ENCODE results near the gene GPD2. TPM values are rescaled to one million over a fixed set of nuclear protein-coding genes. Genes with fewer than 3 reads are reported as not detected.

GPD2 gene
- total RNA-seq (10 to 100 TPM; 54.8 to 92.4 TPM), polyA plus RNA-seq (ENCODE audit: insufficient read length in 2 of 2) (10 to 100 TPM; 30.6 to 45.9 TPM)
- long read RNA-seq, donor 1, full-length matches to known transcripts: 7 of 7 reads
- long read RNA-seq, donor 1, partial matches to known transcripts: 0 of 7 reads
- long read RNA-seq, donor 1, other reads (novel, unspliced or antisense): 0 of 7 reads
- long read RNA-seq, donor 2, partial matches to known transcripts: 0 of 1 reads
- long read RNA-seq, donor 2, other reads (novel, unspliced or antisense): 0 of 1 reads
- long read RNA-seq, donor 3, full-length matches to known transcripts: 5 of 5 reads
- long read RNA-seq, donor 3, partial matches to known transcripts: 0 of 5 reads
- long read RNA-seq, donor 3, other reads (novel, unspliced or antisense): 0 of 5 reads
- long read RNA-seq, donor 4, full-length matches to known transcripts: 4 of 4 reads
- long read RNA-seq, donor 4, partial matches to known transcripts: 0 of 4 reads
- long read RNA-seq, donor 4, other reads (novel, unspliced or antisense): 0 of 4 reads

DNA sequence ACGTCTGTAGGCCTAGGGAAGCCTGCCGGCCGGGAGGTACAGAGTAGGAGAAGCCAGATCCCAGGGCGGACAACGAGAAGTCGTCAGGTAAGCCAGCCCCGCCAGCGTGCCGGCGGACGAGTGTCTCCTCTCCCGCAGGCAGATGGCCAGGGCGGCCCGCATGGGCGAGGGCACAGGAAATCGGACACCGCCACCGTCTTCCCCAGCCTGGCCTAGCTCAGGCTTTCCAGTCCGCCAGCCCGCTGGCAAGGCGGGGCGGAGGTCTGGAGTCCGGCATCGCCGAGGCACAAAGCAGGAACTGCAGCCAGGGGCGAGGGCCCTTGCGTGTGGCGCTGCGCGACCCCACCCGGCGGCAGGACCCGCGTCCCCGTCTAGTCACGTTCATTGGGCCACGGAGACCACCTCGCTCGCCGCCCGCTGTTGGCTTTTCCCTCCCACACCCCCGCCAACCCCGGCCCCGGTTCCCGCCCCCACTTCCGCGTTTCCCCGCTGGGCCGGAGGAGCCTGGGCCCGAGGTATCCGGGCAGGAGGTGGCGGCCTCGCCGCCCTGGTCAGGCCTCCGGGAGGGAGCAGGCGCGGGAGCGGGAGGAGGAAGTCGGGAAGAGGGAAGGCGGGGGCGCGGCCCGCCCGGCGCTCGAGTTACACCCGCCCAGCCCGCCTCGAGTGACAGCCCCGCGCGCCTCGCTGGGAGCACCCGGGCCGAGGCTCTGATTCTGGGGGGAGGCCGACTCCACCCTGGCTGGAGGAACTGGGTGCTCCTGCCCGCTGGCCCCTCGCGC, at the start of gene GPD2:
Gene GPD2, plus strand, starts transcription at position 662 of the 779 bp plus-strand sequence. CDS start 39,727 bp downstream, outside the sequence.
- Histone ChIP-seq H3K4me3 (ENCODE audit: low read depth, low read length) (peak within 1 kb of the TSS; percentile 77), H3K4me1 (ENCODE audit: control insufficient read depth, insufficient read depth, low read length) (peaks cover 12% of the 10 kb centered on the region), H3K27ac (ENCODE audit: low read depth, low read length) (peak within 1 kb of the TSS; percentile 88), H3K27me3 (ENCODE audit: control insufficient read depth, insufficient read depth, low read length) (no peaks in the 10 kb centered on the region), H3K9me3 (ENCODE audit: control insufficient read depth, insufficient read depth, low read length) (no peaks in the 10 kb centered on the region), H3K36me3 (ENCODE audit: control insufficient read depth, insufficient read depth, low read length) (no peaks in the 10 kb centered on the region)
- WGBS (ENCODE audit: insufficient coverage): under 1% methylated on average over 75 of the region's 79 CpGs
- peak; percentile 47 to 90 (median 60) for DNase-seq (ENCODE audit: low read depth in 4 of 6, low spot score in 6 of 6)

DNA sequence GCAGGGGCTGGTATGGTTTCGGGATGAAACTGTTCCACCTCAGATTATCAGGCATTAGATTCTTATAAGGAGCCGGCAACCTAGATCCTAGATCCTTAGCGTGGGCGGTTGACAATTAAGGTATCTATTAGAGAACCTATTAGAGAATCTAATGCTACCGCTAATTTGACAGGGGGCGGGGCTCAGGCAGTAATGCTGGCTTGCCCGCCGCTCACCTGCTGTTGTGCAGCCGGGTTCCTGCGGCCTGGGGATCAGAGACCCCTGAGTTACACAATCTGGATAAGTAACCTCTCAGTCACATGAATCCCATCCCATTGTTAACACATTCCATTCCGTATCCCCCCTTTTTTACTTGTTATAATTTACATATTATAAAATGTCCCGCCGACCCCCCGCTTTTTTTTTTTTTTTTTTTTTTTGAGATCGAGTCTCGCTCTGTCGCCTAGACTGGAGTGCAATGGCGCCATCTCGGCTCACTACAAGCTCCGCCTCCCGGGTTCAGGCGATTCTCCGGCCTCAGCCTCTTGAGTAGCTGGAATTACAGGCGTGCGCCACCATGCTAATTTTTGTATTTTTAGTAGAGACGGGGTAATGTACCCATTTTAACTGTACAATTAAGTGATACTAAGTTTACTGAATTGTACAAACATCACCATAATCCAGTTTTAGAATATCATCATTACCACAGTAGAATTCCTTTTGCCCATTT, 42.0 kb upstream of the GPD2 start:
- DNase-seq (ENCODE audit: low read depth in 4 of 6, low spot score in 6 of 6): no peak
- H3K27ac ChIP-seq (ENCODE audit: low read depth, low read length): no peak overlapping the region
- no peak overlapping the region for H3K4me3 ChIP-seq (ENCODE audit: low read depth, low read length)
- no peaks in the 10 kb centered on the region for H3K27me3 ChIP-seq (ENCODE audit: control insufficient read depth, insufficient read depth, low read length)
- no peaks in the 10 kb centered on the region for H3K36me3 ChIP-seq (ENCODE audit: control insufficient read depth, insufficient read depth, low read length)
- 81% methylated on average over 6 of the region's 26 CpGs for WGBS (ENCODE audit: insufficient coverage)
- H3K9me3 ChIP-seq (ENCODE audit: control insufficient read depth, insufficient read depth, low read length): no peaks in the 10 kb centered on the region
- H3K4me1 ChIP-seq (ENCODE audit: control insufficient read depth, insufficient read depth, low read length): no peaks in the 10 kb centered on the region

DNA sequence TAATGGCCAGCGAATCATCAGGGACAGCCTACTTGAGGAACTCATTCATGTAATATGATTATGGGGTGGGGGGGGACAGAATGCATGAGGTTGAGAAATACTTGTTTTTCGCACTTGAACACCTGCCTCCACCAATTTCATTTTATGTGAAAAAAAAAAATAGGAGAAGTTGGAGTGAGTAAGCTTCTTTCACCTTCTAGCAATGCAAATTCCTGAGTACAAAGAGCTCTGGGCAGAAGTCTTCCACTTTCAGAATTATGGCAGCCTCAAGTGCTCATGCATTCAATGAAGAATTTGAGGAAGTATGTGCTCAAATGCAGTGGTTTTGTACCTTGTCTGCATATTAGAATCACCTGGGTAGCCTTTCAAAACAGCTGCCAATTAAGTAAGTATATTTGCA, 40.1 kb upstream of the GPD2 start:
- no peak for DNase-seq (ENCODE audit: low read depth in 4 of 6, low spot score in 6 of 6)
- 83% methylated on average over 1 of the region's 2 CpGs for WGBS (ENCODE audit: insufficient coverage)

DNA sequence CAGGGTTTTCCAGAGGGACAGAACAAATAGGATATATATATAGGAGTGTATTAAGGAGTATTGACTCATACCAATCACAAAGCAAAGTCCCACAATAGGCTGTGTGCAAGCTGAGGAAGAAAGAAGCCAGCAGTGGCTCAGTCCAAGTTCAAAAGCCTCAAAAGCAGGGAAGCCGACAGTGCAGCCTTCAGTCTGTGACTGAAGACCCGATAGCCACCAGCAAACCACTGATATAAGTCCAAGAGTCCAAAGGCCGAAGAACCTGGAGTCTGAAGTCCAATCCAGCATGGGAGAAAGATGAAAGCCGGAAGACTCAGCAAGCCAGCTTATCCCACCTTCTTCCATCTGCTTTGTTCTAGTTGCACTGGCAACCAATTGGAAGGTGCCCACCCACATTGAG, 39.0 kb upstream of the GPD2 start:
- Histone ChIP-seq H3K27me3 (ENCODE audit: control insufficient read depth, insufficient read depth, low read length) (no peaks in the 10 kb centered on the region), H3K27ac (ENCODE audit: low read depth, low read length) (no peak overlapping the region), H3K36me3 (ENCODE audit: control insufficient read depth, insufficient read depth, low read length) (no peaks in the 10 kb centered on the region), H3K4me1 (ENCODE audit: control insufficient read depth, insufficient read depth, low read length) (peaks cover 4% of the 10 kb centered on the region), H3K9me3 (ENCODE audit: control insufficient read depth, insufficient read depth, low read length) (no peaks in the 10 kb centered on the region), H3K4me3 (ENCODE audit: low read depth, low read length) (no peak overlapping the region)
- 92% methylated on average over 4 of the region's 4 CpGs for WGBS (ENCODE audit: insufficient coverage)
- DNase-seq (ENCODE audit: low read depth in 4 of 6, low spot score in 6 of 6): no peak

More for the DNA sequence above, 40.1 kb upstream of the GPD2 start:
- Histone ChIP-seq H3K4me1 (ENCODE audit: control insufficient read depth, insufficient read depth, low read length) (peaks cover 4% of the 10 kb centered on the region), H3K9me3 (ENCODE audit: control insufficient read depth, insufficient read depth, low read length) (no peaks in the 10 kb centered on the region), H3K4me3 (ENCODE audit: low read depth, low read length) (no peak overlapping the region), H3K36me3 (ENCODE audit: control insufficient read depth, insufficient read depth, low read length) (no peaks in the 10 kb centered on the region), H3K27me3 (ENCODE audit: control insufficient read depth, insufficient read depth, low read length) (no peaks in the 10 kb centered on the region), H3K27ac (ENCODE audit: low read depth, low read length) (no peak overlapping the region)

DNA sequence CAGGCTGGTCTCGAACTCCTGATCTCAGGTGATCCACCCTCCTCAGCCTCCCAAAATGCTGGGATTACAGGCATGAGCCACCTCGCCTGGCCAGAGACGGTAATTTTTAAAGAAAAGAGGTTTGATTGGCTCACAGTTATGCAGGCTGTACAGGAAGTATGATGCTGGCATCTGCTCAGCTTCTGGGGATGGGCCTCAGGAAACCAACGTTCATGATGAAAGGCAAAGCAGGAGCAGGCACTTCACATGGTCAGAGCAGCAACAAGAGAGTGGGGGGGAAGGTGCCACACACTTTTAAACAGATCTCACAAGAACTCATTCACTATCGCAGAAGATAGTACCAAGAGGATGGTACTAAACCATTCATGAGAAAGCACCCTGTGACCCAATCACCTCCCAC, 38.0 kb upstream of the GPD2 start:
- no peak for DNase-seq (ENCODE audit: low read depth in 4 of 6, low spot score in 6 of 6)
- WGBS (ENCODE audit: insufficient coverage): 67% methylated on average over 2 of the region's 5 CpGs

DNA sequence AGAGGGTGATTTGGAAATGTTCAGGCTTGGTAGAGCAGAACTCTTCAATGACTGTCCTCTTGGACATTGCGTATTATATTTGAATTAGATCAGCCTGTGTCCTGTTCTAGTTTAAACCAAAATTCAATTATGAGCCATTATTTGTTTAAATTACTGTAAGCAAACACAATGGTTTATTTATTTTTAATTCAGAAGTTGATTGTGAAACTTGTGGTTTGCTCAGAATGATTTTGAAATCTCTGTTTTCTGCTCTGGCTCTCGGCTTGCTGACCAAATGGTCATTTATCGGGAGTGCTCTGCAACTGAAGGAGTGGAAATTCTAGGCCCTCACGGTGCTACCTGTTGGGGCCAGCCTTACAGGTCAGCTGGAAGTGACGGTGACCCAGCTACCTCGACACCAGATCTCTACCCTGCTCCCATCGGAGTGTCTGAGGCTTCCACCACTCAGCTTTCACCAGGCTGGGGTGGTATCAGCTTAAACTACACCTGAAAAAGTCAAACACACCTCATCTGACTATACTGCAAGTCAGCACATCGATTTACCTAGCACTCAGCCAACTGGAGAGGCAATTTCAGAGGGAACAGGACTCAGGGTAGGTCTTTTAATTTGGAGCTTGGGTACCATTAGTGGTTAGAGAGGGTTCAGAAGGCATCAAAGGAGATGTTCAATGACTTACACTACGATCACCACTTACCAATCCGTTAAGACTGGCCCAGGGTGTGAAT, 36.8 kb upstream of the GPD2 start:
- H3K4me1 ChIP-seq (ENCODE audit: control insufficient read depth, insufficient read depth, low read length): peaks cover 4% of the 10 kb centered on the region
- no peaks in the 10 kb centered on the region for H3K36me3 ChIP-seq (ENCODE audit: control insufficient read depth, insufficient read depth, low read length)
- peak overlapping the region; percentile 99 for H3K27ac ChIP-seq (ENCODE audit: low read depth, low read length)
- WGBS (ENCODE audit: insufficient coverage): 79% methylated on average over 6 of the region's 10 CpGs
- H3K4me3 ChIP-seq (ENCODE audit: low read depth, low read length): peak overlapping the region; percentile 98
- DNase-seq (ENCODE audit: low read depth in 4 of 6, low spot score in 6 of 6): peak in 1 of 6 donors; percentile 1
- no peaks in the 10 kb centered on the region for H3K9me3 ChIP-seq (ENCODE audit: control insufficient read depth, insufficient read depth, low read length)
- H3K27me3 ChIP-seq (ENCODE audit: control insufficient read depth, insufficient read depth, low read length): no peaks in the 10 kb centered on the region

More for the DNA sequence above, 38.0 kb upstream of the GPD2 start:
- H3K27ac ChIP-seq (ENCODE audit: low read depth, low read length): no peak overlapping the region
- no peak overlapping the region for H3K4me3 ChIP-seq (ENCODE audit: low read depth, low read length)
- H3K36me3 ChIP-seq (ENCODE audit: control insufficient read depth, insufficient read depth, low read length): no peaks in the 10 kb centered on the region
- H3K4me1 ChIP-seq (ENCODE audit: control insufficient read depth, insufficient read depth, low read length): peaks cover 4% of the 10 kb centered on the region
- H3K27me3 ChIP-seq (ENCODE audit: control insufficient read depth, insufficient read depth, low read length): no peaks in the 10 kb centered on the region
- no peaks in the 10 kb centered on the region for H3K9me3 ChIP-seq (ENCODE audit: control insufficient read depth, insufficient read depth, low read length)

DNA sequence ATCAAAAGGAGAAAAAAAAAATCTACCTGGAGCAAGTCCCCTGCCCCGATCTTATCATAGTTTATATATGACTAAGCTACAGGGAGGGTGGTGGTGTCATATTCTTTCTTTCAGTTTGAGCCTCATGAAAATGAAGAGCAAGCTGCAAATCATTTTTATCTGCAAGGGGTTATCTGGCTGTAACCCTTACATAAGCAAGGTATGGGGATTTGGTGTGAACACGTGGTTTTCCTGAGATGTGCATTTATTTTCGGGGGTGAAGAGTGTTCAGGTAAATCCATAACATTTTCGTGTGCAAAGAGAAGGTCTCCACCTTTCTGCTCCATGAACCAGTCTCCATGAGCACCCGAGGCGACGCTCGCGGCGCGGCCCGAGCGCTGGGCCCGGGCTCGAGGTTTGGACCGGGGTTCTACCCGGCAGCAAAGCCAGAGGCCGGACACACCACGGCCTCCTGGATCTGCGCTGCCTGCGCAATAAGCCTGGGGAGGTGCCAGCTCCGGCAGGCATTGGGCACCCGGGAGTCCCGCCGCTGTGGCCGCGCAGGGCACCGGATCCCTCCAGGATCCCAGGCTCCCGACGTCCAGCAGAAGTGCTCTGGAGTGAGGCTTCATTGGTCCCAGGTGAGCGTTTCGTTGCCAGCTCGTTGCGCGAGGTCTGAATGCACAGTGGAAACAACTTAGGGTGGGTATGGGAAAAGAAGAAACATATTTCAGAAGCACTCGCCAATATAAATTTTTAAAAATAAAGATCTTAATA, 36.1 kb upstream of the GPD2 start:
- H3K4me3 ChIP-seq (ENCODE audit: low read depth, low read length): peak overlapping the region; percentile 98
- peak overlapping the region; percentile 99 for H3K27ac ChIP-seq (ENCODE audit: low read depth, low read length)
- WGBS (ENCODE audit: insufficient coverage): under 1% methylated on average over 29 of the region's 36 CpGs
- H3K4me1 ChIP-seq (ENCODE audit: control insufficient read depth, insufficient read depth, low read length): peaks cover 4% of the 10 kb centered on the region
- H3K27me3 ChIP-seq (ENCODE audit: control insufficient read depth, insufficient read depth, low read length): no peaks in the 10 kb centered on the region
- no peaks in the 10 kb centered on the region for H3K36me3 ChIP-seq (ENCODE audit: control insufficient read depth, insufficient read depth, low read length)
- DNase-seq (ENCODE audit: low read depth in 4 of 6, low spot score in 6 of 6): peak in 3 of 6 donors; percentile 74 to 95 (median 93)
- H3K9me3 ChIP-seq (ENCODE audit: control insufficient read depth, insufficient read depth, low read length): no peaks in the 10 kb centered on the region

DNA sequence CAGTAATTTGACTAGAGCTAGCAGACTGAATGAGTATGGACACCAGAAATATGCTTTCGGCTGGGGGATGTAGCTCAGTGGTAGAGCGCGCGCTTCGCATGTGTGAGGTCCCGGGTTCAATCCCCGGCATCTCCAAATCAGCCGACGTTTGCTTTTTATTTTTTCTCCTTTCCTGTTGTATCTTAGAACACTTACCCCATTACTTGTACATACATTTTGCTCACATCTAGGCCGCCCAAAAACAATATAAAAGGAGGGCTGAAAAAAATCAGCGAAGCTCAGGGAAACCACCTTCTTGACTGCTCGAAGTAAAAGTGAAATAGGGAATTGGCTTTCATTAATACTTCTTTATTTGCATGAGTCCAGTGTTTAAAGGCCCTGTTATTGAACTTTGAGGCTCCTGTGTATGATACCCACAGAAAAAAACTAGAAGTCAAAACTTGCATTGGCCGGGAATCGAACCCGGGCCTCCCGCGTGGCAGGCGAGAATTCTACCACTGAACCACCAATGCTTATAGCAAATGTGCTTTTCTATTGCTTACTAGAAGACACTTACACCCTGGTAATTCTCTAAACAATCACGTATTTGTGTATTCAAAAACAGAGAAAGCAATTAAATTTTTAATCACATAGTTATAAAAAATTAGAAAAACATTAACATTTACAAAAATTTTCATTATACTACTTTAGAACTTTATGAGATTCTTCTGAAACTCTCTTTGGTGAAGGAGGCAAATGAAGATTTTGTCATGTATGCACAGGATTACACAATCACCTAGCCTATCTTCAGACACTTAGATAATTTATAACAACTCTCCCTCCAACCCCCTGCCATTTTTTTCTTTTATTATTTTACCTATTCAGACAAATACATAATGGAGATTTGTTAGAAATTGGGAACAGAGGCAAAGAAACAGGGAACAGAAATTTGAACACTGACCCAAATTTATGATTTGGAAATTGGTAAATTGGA, 35.2 kb upstream of the GPD2 start:
- Histone ChIP-seq H3K27ac (ENCODE audit: low read depth, low read length) (peak overlapping the region; percentile 99), H3K9me3 (ENCODE audit: control insufficient read depth, insufficient read depth, low read length) (no peaks in the 10 kb centered on the region)
- 0% methylated on average over 10 of the region's 19 CpGs for WGBS (ENCODE audit: insufficient coverage)

More for the DNA sequence above, 35.2 kb upstream of the GPD2 start:
- H3K4me1 ChIP-seq (ENCODE audit: control insufficient read depth, insufficient read depth, low read length): peaks cover 4% of the 10 kb centered on the region
- H3K36me3 ChIP-seq (ENCODE audit: control insufficient read depth, insufficient read depth, low read length): no peaks in the 10 kb centered on the region
- peak; percentile 62 to 96 (median 82) for DNase-seq (ENCODE audit: low read depth in 4 of 6, low spot score in 6 of 6)
- peak overlapping the region; percentile 98 for H3K4me3 ChIP-seq (ENCODE audit: low read depth, low read length)
- H3K27me3 ChIP-seq (ENCODE audit: control insufficient read depth, insufficient read depth, low read length): no peaks in the 10 kb centered on the region
